ENCODE data around the gene COG5.

GRCh38 chr7:107597953-107598352 lies 34.2 kb upstream of the COG5 start:
- TF ChIP-seq, protein P1, sequence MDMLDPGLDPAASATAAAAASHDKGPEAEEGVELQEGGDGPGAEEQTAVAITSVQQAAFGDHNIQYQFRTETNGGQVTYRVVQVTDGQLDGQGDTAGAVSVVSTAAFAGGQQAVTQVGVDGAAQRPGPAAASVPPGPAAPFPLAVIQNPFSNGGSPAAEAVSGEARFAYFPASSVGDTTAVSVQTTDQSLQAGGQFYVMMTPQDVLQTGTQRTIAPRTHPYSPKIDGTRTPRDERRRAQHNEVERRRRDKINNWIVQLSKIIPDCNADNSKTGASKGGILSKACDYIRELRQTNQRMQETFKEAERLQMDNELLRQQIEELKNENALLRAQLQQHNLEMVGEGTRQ (IDR thresholded peaks at IDR 0.05; ENCODE audit: low read length) = no peak
- no peak for TF ChIP-seq GABPA (IDR thresholded peaks at IDR 0.05; ENCODE audit: borderline replicate concordance, insufficient read depth, low read length)
- no peak for TF ChIP-seq YY1 (IDR thresholded peaks at IDR 0.05; ENCODE audit: low read depth, low read length)
- no peak for TF ChIP-seq MAX (IDR thresholded peaks at IDR 0.05)
- TF ChIP-seq POLR2A (IDR thresholded peaks at IDR 0.05; ENCODE audit: control extremely low read depth in 1 of 2, low read depth in 2 of 2, low read length in 2 of 2) = no peak
- TF ChIP-seq, protein P2, sequence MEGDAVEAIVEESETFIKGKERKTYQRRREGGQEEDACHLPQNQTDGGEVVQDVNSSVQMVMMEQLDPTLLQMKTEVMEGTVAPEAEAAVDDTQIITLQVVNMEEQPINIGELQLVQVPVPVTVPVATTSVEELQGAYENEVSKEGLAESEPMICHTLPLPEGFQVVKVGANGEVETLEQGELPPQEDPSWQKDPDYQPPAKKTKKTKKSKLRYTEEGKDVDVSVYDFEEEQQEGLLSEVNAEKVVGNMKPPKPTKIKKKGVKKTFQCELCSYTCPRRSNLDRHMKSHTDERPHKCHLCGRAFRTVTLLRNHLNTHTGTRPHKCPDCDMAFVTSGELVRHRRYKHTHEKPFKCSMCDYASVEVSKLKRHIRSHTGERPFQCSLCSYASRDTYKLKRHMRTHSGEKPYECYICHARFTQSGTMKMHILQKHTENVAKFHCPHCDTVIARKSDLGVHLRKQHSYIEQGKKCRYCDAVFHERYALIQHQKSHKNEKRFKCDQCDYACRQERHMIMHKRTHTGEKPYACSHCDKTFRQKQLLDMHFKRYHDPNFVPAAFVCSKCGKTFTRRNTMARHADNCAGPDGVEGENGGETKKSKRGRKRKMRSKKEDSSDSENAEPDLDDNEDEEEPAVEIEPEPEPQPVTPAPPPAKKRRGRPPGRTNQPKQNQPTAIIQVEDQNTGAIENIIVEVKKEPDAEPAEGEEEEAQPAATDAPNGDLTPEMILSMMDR (IDR thresholded peaks at IDR 0.05; ENCODE audit: control extremely low read depth in 1 of 3, insufficient read depth in 1 of 3, low read depth in 1 of 3, low read length in 3 of 3) = no peak
- no peak for TF ChIP-seq CREB1 (IDR thresholded peaks at IDR 0.05)
- TF ChIP-seq HDAC2 (IDR thresholded peaks at IDR 0.05; ENCODE audit: borderline replicate concordance in 1 of 2, low read depth in 2 of 2, low read length in 2 of 2) = no peak
